Adrenal gland (tissue), 12 donors: ENCODE measurements around the gene CACYBP. TPM values are rescaled to one million over a fixed set of nuclear protein-coding genes. Genes with fewer than 3 reads are reported as not detected.
A peak's percentile ranks its signal among the peaks of the same experiment; 100 is the strongest.

Experiments used
- DNase-seq, 7 donors: peaks; one replicate each; pipeline ENCODE4 v3.0.0-alpha.2; 2019 to 2020
- H3K27ac ChIP-seq, 5 donors: fragments of 200-600 bp; sonication (generic) in 4 of 5; 1 replicate in 3 of 5; 2 replicates in 2 of 5; pipeline versions ENCODE4 v1.5.1 to v1.8.0; 2016 to 2020; ENCODE audit warnings: mild to moderate bottlenecking in 1 of 5
- H3K27me3 ChIP-seq: fragments of 200-600 bp; 2 replicates; pipeline ENCODE4 v1.8.0; 2021
- H3K36me3 ChIP-seq, 2 donors: fragments of 200-600 bp; replicated peaks in 1 of 2; 1 replicate in 1 of 2; 2 replicates in 1 of 2; pipeline versions ENCODE4 v1.5.1 to v1.8.0; 2018 to 2022
- H3K4me1 ChIP-seq, 2 donors: fragments of 200-600 bp; replicated peaks in 1 of 2; 1 replicate in 1 of 2; 2 replicates in 1 of 2; pipeline versions ENCODE4 v1.5.1 to v1.8.0; 2018 to 2021
- H3K4me3 ChIP-seq, 4 donors: fragments of 200-600 bp; sonication (generic) in 3 of 4; one replicate each; pipeline ENCODE4 v1.5.1; 2016 to 2018
- H3K9me3 ChIP-seq, 3 donors: fragments of 200-600 bp; sonication (generic) in 1 of 3; replicated peaks in 1 of 3; 1 replicate in 2 of 3; 2 replicates in 1 of 3; pipeline versions ENCODE4 v1.5.1 to v1.8.0; 2016 to 2021
- CTCF ChIP-seq, 6 experiments: fragments of 450-650 bp in 4 of 6; fragments of 200-600 bp in 2 of 6; sonication (generic) in 1 of 6; IDR thresholded peaks; 1 replicate in 5 of 6; 2 replicates in 1 of 6; pipeline versions ENCODE4 v1.5.1 to v1.8.0; 2016 to 2021; ENCODE audit warnings: antibody characterized with exemption in 6 of 6, mild to moderate bottlenecking in 2 of 6, moderate library complexity in 1 of 6
- POLR2A ChIP-seq, 2 donors: fragments of 450-650 bp; IDR thresholded peaks; one replicate each; pipeline ENCODE4 v1.6.1; 2017; ENCODE audit warnings: antibody characterized with exemption in 2 of 2, mild to moderate bottlenecking in 2 of 2, moderate library complexity in 1 of 2
- WGBS, 4 donors: extraction: QIAGEN DNeasy Blood & Tissue Kit in 2 of 4; methylation state at CpG; one replicate each; pipeline versions ENCODE4 v1.1.5 to v1.1.7; 2013 to 2017; 5-methylcytosine and 5-hydroxymethylcytosine counted together
- intact Hi-C, 2 donors: fragments of 100-400 bp; cut with DNase I; formaldehyde crosslinking; loops; one replicate each; pipeline versions ENCODE4 v1.14.1 to v1.15.0; 2022 to 2023
- polyA plus RNA-seq, 3 donors: library from polyadenylated mRNA; stranded (reverse); fragments of 200-250 nt in 2 of 3; fragments of 350-450 nt in 1 of 3; fragmentation: Illumina TruSeq in 1 of 3; extraction: RNeasy Lipid Tissue Mini Kit (QIAGEN cat#74804) in 1 of 3; gene quantifications; one replicate each; pipeline ENCODE4 v1.2.3, GENCODE V29; 2013 to 2014
- total RNA-seq, 9 donors: library from RNA; depleted of rRNA in 4 of 9; stranded (reverse); fragments of >200 nt in 4 of 9; fragments of 120-200 nt in 1 of 9; fragmentation: NEBNext Ultra II Directional in 1 of 9; extraction: Animal tissue kit (Norgen Biotek cat#: 25700) in 1 of 9; gene quantifications; one replicate each; pipeline versions ENCODE4 v1.1.0 to v1.2.4, GENCODE V29; 2013 to 2023
- donor health status: healthy with polysubstance abuse.
- donor health status: Bipolar disorder and iron deficiency.
- donor health status: DM: yes; HTN: yes; CAD: no.
- donor health status: DM: no; HTN: no; CAD: no.
- donor health status: DM: no; HTN: no; CAD: no.
- donor health status: DM: yes; HTN: yes; CAD: no.

CACYBP gene
- total and polyA plus RNA-seq, 12 donors = 18.7 to 244 (median 60.0) TPM

- DNase-seq = peak in 3 of 7 donors; percentile 18 to 58 (median 49)
- no peaks in the 10 kb centered on the region for H3K36me3 ChIP-seq
- no peak for TF ChIP-seq POLR2A (IDR thresholded peaks at IDR 0.05)
- TF ChIP-seq CTCF (IDR thresholded peaks at IDR 0.05) = peak; percentile 48 to 74 (median 62)
- no peaks in the 10 kb centered on the region for H3K27me3 ChIP-seq
- intact Hi-C loops = loop anchor here in 1 of 2 donors (10.0 kb wide), 1 partner anchor 218 kb away; no protein-coding TSS in a partner anchor
- no peak overlapping the region for H3K27ac ChIP-seq
- no peak overlapping the region for H3K4me3 ChIP-seq
- H3K9me3 ChIP-seq = no peaks in the 10 kb centered on the region
- no peaks in the 10 kb centered on the region for H3K4me1 ChIP-seq
Measured at GRCh38 chr1:174982971-174983689, 16.6 kb upstream of the CACYBP start.

GRCh38 chr1:174984952-174985351 lies 14.8 kb upstream of the CACYBP start:
- 92 to 97% (median 95%) methylated on average over 4 of the region's 4 CpGs for WGBS, 4 donors

GRCh38 chr1:174988539-174988938 lies 11.2 kb upstream of the CACYBP start:
- Histone ChIP-seq H3K4me3 (no peak overlapping the region), H3K4me1 (peaks cover 11 to 18% of the 10 kb centered on the region in 2 donors), H3K9me3 (no peaks in the 10 kb centered on the region), H3K36me3 (no peaks in the 10 kb centered on the region), H3K27me3 (no peaks in the 10 kb centered on the region), H3K27ac (no peak overlapping the region)
- intact Hi-C loops = loop anchor here in 1 of 2 donors (10.0 kb wide), 1 partner anchor 224 kb away; no protein-coding TSS in a partner anchor
- no peak for DNase-seq
- TF ChIP-seq POLR2A (IDR thresholded peaks at IDR 0.05) = no peak
- no peak for TF ChIP-seq CTCF (IDR thresholded peaks at IDR 0.05)

More at GRCh38 chr1:174984952-174985351, 14.8 kb upstream of the CACYBP start:
- Histone ChIP-seq H3K4me1 (peaks cover 7% of the 10 kb centered on the region in 2 donors), H3K36me3 (no peaks in the 10 kb centered on the region), H3K27me3 (no peaks in the 10 kb centered on the region), H3K9me3 (no peaks in the 10 kb centered on the region), H3K27ac (no peak overlapping the region), H3K4me3 (no peak overlapping the region)
- DNase-seq = no peak
- intact Hi-C loops = loop anchor here in 1 of 2 donors (10.0 kb wide), 1 partner anchor 220 kb away; no protein-coding TSS in a partner anchor
- no peak for TF ChIP-seq CTCF (IDR thresholded peaks at IDR 0.05)
- TF ChIP-seq POLR2A (IDR thresholded peaks at IDR 0.05) = no peak

- WGBS, 4 donors = 92 to 97% (median 94%) methylated on average over 3 of the region's 3 CpGs
- H3K36me3 ChIP-seq = no peaks in the 10 kb centered on the region
- H3K9me3 ChIP-seq = no peaks in the 10 kb centered on the region
- DNase-seq = no peak
- H3K27me3 ChIP-seq = no peaks in the 10 kb centered on the region
- peaks cover 11 to 18% of the 10 kb centered on the region in 2 donors for H3K4me1 ChIP-seq
- intact Hi-C loops = loop anchor here in 1 of 2 donors (10.0 kb wide), 1 partner anchor 224 kb away; no protein-coding TSS in a partner anchor
- TF ChIP-seq CTCF (IDR thresholded peaks at IDR 0.05) = no peak
- TF ChIP-seq POLR2A (IDR thresholded peaks at IDR 0.05) = no peak
- peak overlapping the region in 2 of 5 donors; percentile 87 for H3K27ac ChIP-seq
- H3K4me3 ChIP-seq = no peak overlapping the region
Measured at GRCh38 chr1:174988986-174989385, 10.8 kb upstream of the CACYBP start.
